Right atrium auricular region (tissue), 2 donors: ENCODE data around the gene RANBP17. TPM values are rescaled to one million over a fixed set of nuclear protein-coding genes. Genes with fewer than 3 reads are reported as not detected.

ENCODE experiments used
- DNase-seq: peaks from one replicate; pipeline ENCODE4 v3.0.0-alpha.2; 2019; ENCODE audit warnings: low spot score
- H3K27ac ChIP-seq, 2 donors: fragments of 200-600 bp; sonication (generic); 1 replicate in 1 of 2; 2 replicates in 1 of 2; pipeline ENCODE4 v1.5.1; 2016 to 2019
- H3K27me3 ChIP-seq, 2 donors: fragments of 200-600 bp; sonication (generic); one replicate each; pipeline versions ENCODE4 v1.5.1 to v1.6.0; 2017 to 2019
- H3K36me3 ChIP-seq: fragments of 200-600 bp; sonication (generic); one replicate; pipeline ENCODE4 v1.5.1; 2016
- H3K4me1 ChIP-seq, 2 donors: fragments of 200-600 bp; sonication (generic); one replicate each; pipeline versions ENCODE4 v1.5.1 to v1.6.0; 2017 to 2019
- H3K4me3 ChIP-seq, 2 donors: fragments of 200-600 bp; sonication (generic); 1 replicate in 1 of 2; 2 replicates in 1 of 2; pipeline ENCODE4 v1.5.1; 2017 to 2019; ENCODE audit warnings: mild to moderate bottlenecking in 1 of 2, moderate library complexity in 1 of 2
- H3K9me3 ChIP-seq, 2 donors: fragments of 200-600 bp; sonication (generic); one replicate each; pipeline ENCODE4 v1.5.1; 2019
- total RNA-seq, 2 donors: library from RNA; depleted of rRNA; stranded (reverse); fragments of >200 nt; gene quantifications; one replicate each; pipeline ENCODE4 v1.1.0, GENCODE V29; 2016
- TF ChIP-seq, protein P1 (sequence below), 2 donors: fragments of 200-600 bp; sonication (generic); IDR thresholded peaks; one replicate each; pipeline ENCODE4 v1.5.1; 2019; ENCODE audit warnings: antibody characterized with exemption in 2 of 2

Gene RANBP17
- total RNA-seq, 2 donors from 2014 or later: 1.4 to 3.6 TPM

DNA sequence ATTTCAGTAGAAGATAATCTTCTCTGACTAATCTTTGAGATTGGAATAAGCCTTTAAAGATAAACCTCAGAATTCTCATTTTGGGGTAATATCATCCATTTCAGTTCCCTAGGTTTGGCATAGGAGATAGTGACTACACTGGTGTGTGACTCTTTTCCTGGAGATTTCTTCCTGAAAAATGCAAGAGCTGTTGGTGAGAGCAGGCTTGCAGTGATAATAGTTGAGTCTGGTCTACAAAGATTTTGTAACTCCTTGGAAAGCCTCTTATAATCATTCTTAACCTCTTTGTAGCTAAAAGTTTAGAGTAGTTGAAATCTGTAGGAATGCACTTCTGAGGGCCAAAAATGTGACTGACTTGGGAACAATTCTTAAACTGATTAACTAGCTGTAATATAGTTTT is 23.4 kb downstream of the RANBP17 start:
- no peak for DNase-seq
- H3K4me1 ChIP-seq: no peaks in the 10 kb centered on the region
- no peaks in the 10 kb centered on the region for H3K36me3 ChIP-seq
- TF ChIP-seq, protein P1, sequence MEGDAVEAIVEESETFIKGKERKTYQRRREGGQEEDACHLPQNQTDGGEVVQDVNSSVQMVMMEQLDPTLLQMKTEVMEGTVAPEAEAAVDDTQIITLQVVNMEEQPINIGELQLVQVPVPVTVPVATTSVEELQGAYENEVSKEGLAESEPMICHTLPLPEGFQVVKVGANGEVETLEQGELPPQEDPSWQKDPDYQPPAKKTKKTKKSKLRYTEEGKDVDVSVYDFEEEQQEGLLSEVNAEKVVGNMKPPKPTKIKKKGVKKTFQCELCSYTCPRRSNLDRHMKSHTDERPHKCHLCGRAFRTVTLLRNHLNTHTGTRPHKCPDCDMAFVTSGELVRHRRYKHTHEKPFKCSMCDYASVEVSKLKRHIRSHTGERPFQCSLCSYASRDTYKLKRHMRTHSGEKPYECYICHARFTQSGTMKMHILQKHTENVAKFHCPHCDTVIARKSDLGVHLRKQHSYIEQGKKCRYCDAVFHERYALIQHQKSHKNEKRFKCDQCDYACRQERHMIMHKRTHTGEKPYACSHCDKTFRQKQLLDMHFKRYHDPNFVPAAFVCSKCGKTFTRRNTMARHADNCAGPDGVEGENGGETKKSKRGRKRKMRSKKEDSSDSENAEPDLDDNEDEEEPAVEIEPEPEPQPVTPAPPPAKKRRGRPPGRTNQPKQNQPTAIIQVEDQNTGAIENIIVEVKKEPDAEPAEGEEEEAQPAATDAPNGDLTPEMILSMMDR (IDR thresholded peaks at IDR 0.05): no peak
- no peaks in the 10 kb centered on the region for H3K27me3 ChIP-seq
- H3K27ac ChIP-seq: no peak overlapping the region
- H3K4me3 ChIP-seq: no peak overlapping the region
- no peaks in the 10 kb centered on the region for H3K9me3 ChIP-seq

DNA sequence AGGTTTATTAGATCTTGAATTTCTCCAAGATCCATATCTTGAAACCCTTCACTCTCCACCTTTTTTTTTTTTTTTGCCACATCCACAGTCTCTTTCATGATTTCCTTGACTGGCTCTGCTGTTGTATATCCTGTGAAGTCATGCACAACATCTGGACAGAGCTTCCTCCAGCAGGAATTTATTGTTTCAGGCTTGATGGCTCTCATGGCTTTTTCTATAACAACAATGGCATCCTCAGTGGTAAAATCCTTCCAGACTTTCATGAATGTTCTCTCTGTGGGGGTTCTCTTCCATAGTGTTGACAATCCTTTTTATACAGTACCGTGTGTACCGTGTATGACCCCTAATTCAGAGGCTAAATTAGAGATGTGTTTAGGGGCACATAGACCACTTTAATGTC is 24.0 kb downstream of the RANBP17 start:
- H3K27ac ChIP-seq: no peak overlapping the region
- H3K4me3 ChIP-seq: no peak overlapping the region
- H3K4me1 ChIP-seq: no peaks in the 10 kb centered on the region
- H3K36me3 ChIP-seq: no peaks in the 10 kb centered on the region
- H3K27me3 ChIP-seq: no peaks in the 10 kb centered on the region
- DNase-seq: no peak
- TF ChIP-seq, protein P1 (IDR thresholded peaks at IDR 0.05): no peak
- H3K9me3 ChIP-seq: no peaks in the 10 kb centered on the region

DNA sequence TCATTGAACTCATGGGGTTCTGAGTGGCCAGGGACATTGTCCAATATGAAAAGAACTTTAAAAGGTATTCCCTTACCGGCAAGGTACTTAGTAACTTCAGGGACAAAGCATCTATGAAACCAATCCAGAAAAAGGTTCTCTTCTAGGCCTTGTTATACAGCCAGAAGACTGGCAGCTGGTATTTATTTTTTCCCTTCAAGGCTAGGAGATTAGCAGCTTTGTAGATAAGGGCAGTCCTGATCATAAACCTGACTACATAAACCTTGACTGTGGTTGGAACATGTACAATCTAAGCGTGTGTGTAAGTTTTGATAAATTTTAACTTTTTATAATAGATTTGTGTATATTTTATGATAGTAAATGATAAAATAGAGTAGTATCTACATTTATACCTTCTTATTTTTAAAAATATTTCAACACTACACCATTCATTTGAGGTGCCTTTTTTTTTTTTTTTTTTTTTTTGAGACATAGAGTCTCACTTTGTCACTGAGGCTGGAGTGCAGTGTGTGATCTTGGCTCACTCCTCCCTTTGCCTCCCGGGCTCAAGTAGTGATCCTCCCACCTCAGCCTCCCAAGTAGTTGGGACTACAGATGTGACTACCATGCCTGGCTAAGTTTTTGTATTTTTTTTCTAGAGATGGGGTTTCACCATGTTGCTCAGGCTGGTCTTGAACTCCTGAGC is 24.5 kb downstream of the RANBP17 start:
- no peak overlapping the region for H3K4me3 ChIP-seq
- H3K9me3 ChIP-seq: no peaks in the 10 kb centered on the region
- H3K27me3 ChIP-seq: no peaks in the 10 kb centered on the region
- TF ChIP-seq, protein P1 (IDR thresholded peaks at IDR 0.05): no peak
- DNase-seq: no peak
- no peaks in the 10 kb centered on the region for H3K36me3 ChIP-seq
- H3K4me1 ChIP-seq: no peaks in the 10 kb centered on the region
- H3K27ac ChIP-seq: no peak overlapping the region

DNA sequence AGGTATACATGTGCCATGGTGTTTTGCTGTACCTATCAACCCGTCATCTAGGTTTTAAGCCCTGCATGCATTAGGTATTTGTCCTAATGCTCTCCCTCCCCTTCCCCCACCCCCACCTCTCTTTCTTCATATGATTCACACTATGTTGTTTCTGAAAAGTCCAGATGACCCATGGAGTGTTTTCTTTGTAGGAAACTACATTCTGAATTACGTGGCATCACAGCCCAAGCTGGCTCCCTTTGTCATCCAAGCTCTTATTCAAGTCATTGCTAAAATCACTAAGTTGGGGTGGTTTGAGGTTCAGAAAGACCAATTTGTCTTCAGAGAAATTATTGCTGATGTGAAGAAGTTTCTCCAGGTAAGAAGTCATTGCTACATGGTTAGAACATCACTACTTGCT is 30.4 kb downstream of the RANBP17 start:
- no peak for DNase-seq
- H3K4me3 ChIP-seq: no peak overlapping the region
- H3K4me1 ChIP-seq: no peaks in the 10 kb centered on the region
- H3K36me3 ChIP-seq: no peaks in the 10 kb centered on the region
- H3K27ac ChIP-seq: no peak overlapping the region
- H3K9me3 ChIP-seq: no peaks in the 10 kb centered on the region
- H3K27me3 ChIP-seq: no peaks in the 10 kb centered on the region
- TF ChIP-seq, protein P1 (IDR thresholded peaks at IDR 0.05): no peak

DNA sequence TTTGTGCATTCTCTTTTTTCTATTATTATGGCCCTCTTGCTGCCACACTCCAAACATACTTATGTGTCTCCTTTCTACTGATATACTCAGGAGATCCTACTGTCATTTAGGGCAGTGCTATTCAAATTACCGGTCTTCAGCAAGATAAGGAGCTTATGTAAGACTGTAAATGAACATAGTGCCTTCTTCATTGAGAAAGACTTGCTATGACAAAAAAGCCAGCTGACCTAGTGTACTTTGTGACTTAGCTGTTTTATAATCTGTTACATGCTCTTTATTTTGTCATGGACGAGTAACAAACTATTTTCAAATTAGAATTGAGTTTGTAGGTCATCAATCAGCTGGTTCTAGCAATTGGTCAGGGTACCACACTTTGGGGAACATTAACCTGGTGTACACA is 32.8 kb downstream of the RANBP17 start:
- H3K36me3 ChIP-seq: no peaks in the 10 kb centered on the region
- DNase-seq: no peak
- H3K4me1 ChIP-seq: no peaks in the 10 kb centered on the region
- H3K9me3 ChIP-seq: no peaks in the 10 kb centered on the region
- no peak overlapping the region for H3K27ac ChIP-seq
- no peaks in the 10 kb centered on the region for H3K27me3 ChIP-seq
- TF ChIP-seq, protein P1 (IDR thresholded peaks at IDR 0.05): no peak
- no peak overlapping the region for H3K4me3 ChIP-seq

DNA sequence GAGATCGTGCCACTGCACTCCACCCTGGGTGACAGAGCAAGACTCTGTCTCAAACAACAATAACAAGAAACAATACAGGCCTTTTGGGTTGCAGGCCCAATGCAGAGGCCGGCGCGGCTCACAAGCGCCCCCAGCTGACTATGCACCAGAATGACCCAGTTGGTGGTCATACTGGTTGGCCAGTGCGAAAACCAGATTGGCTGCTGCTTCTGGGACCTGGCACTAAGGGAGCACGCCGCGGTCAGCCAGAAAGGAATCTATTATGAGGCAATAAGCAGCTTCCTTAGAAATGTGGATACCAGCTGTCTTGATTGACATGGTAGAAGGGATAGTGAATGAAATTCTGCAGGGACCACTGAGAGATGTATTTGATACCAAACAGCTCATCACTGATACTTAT is 35.0 kb downstream of the RANBP17 start:
- Histone ChIP-seq H3K4me1 (no peaks in the 10 kb centered on the region), H3K36me3 (no peaks in the 10 kb centered on the region), H3K9me3 (no peaks in the 10 kb centered on the region), H3K27ac (no peak overlapping the region), H3K27me3 (no peaks in the 10 kb centered on the region), H3K4me3 (no peak overlapping the region)
- DNase-seq: no peak
- TF ChIP-seq, protein P1 (IDR thresholded peaks at IDR 0.05): peak in 1 of 2 donors; percentile 22
